Omental fat pad (tissue), 4 donors: ENCODE measurements around the gene TLE5. TPM values are rescaled to one million over a fixed set of nuclear protein-coding genes. Genes with fewer than 3 reads are reported as not detected.

Experiments
- total RNA-seq, 4 donors: library from RNA; depleted of rRNA; stranded (reverse); fragments of >200 nt; gene quantifications; one replicate each; pipeline ENCODE4 v1.1.0, GENCODE V29; 2016

Gene TLE5
- total RNA-seq, 4 donors from 2014 or later, result 226 to 340 (median 261) TPM

Other genes starting within 250 kb of the TLE5 start
- gene ZNF554, start 242.6 kb downstream of the TLE5 start, total RNA-seq, result 1 to 10 TPM in 3 of 4 donors, under 1 TPM in 1; 0.84 to 4.0 (median 3.1) TPM
- 1 to 10 TPM; 3.9 to 7.3 (median 4.8) TPM for gene ZNF555, start 221.0 kb downstream of the TLE5 start, total RNA-seq
- gene ZNF556, start 195.2 kb downstream of the TLE5 start, total RNA-seq, result 1 to 10 TPM in 1 of 4 donors, under 1 TPM in 2, not detected in 1; 0.09 to 1.1 (median 0.31) TPM
- 1 to 10 TPM; 2.0 to 6.3 (median 4.7) TPM for gene ZNF57, start 161.6 kb downstream of the TLE5 start, total RNA-seq
- gene ZNF77, start 117.5 kb downstream of the TLE5 start, total RNA-seq, result 1 to 10 TPM; 3.2 to 8.7 (median 3.8) TPM
- gene TLE6, start 84.9 kb downstream of the TLE5 start, total RNA-seq, result 1 to 10 TPM in 3 of 4 donors, under 1 TPM in 1; 0.36 to 2.8 (median 1.7) TPM
- gene TLE2, start 33.2 kb downstream of the TLE5 start, total RNA-seq, result 10 to 100 TPM; 19.3 to 39.8 (median 31.0) TPM
- 10 to 100 TPM; 36.9 to 58.2 (median 43.5) TPM for gene GNA11, start 31.9 kb upstream of the TLE5 start, total RNA-seq
- 10 to 100 TPM; 10.2 to 33.7 (median 10.8) TPM for gene GNA15, start 73.5 kb upstream of the TLE5 start, total RNA-seq
- 10 to 100 TPM in 1 of 4 donors, 1 to 10 TPM in 3; 1.1 to 35.3 (median 9.4) TPM for gene S1PR4, start 116.3 kb upstream of the TLE5 start, total RNA-seq
- 10 to 100 TPM; 33.6 to 65.7 (median 41.1) TPM for gene NCLN, start 123.4 kb upstream of the TLE5 start, total RNA-seq
- gene CELF5, start 162.2 kb upstream of the TLE5 start, total RNA-seq, result not detected